Upper lobe of left lung (tissue), 4 donors: ENCODE results near the gene WFIKKN1.

ENCODE experiments used
- EP300 ChIP-seq, 4 donors: sonication (generic); formaldehyde crosslinking; IDR thresholded peaks; one replicate each; pipeline ENCODE4 v1.5.1; 2017; ENCODE audit warnings: antibody characterized with exemption in 4 of 4, control low read depth in 2 of 4
- POLR2AphosphoS5 ChIP-seq, 2 donors: sonication (generic); formaldehyde crosslinking; IDR thresholded peaks; one replicate each; pipeline ENCODE4 v1.5.1; 2017; ENCODE audit warnings: antibody characterized with exemption in 2 of 2
- TF ChIP-seq, protein P1 (sequence below), 6 experiments: fragments of 450-650 bp in 4 of 6; fragments of 200-600 bp in 2 of 6; sonication (generic) in 2 of 6; IDR thresholded peaks; one replicate each; pipeline ENCODE4 v1.5.1; 2016 to 2019; ENCODE audit warnings: antibody characterized with exemption in 6 of 6

DNA sequence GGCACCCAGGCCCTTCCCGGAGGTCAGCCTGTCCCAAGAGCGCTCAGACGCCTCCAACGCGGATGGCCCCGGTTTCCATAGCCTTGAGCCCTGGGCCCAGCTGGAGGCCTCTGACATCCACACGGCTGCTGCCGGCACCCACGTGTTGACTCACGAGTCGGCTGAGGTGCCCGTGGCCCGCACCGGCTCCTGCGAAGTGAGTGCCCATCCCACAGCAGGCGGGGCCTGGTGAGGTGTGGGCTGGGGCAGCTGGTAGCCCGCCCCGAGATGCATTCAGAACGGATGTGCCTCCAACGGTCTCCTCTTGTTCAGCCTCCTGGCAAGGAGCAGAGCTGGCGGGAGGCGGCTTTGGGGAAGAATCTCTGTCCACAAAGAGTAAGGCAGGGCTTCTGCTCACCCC is 21.1 kb downstream of the WFIKKN1 start:
- TF ChIP-seq, protein P1, sequence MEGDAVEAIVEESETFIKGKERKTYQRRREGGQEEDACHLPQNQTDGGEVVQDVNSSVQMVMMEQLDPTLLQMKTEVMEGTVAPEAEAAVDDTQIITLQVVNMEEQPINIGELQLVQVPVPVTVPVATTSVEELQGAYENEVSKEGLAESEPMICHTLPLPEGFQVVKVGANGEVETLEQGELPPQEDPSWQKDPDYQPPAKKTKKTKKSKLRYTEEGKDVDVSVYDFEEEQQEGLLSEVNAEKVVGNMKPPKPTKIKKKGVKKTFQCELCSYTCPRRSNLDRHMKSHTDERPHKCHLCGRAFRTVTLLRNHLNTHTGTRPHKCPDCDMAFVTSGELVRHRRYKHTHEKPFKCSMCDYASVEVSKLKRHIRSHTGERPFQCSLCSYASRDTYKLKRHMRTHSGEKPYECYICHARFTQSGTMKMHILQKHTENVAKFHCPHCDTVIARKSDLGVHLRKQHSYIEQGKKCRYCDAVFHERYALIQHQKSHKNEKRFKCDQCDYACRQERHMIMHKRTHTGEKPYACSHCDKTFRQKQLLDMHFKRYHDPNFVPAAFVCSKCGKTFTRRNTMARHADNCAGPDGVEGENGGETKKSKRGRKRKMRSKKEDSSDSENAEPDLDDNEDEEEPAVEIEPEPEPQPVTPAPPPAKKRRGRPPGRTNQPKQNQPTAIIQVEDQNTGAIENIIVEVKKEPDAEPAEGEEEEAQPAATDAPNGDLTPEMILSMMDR (IDR thresholded peaks at IDR 0.05) = no peak
- no peak for TF ChIP-seq EP300 (IDR thresholded peaks at IDR 0.05)
- no peak for TF ChIP-seq POLR2AphosphoS5 (IDR thresholded peaks at IDR 0.05)
